Left colon (tissue), 2 donors: ENCODE data around the gene PALM3. TPM values are rescaled to one million over a fixed set of nuclear protein-coding genes. Genes with fewer than 3 reads are reported as not detected.

Experiments used
- ATAC-seq: fragments of 200-7000 bp; cut with Tn5 transposase; one replicate; pipeline ENCODE4 v1.9.1; 2020; ENCODE audit warnings: mild to moderate bottlenecking, moderate library complexity
- DNase-seq, 2 donors: peaks; one replicate each; pipeline ENCODE4 v3.0.0-alpha.2; 2020
- intact Hi-C, 2 donors: fragments of 100-400 bp; cut with DNase I in 1 of 2; cut with micrococcal nuclease in 1 of 2; formaldehyde crosslinking; loops; one replicate each; pipeline versions ENCODE4 v1.11.2 to v1.14.0; 2022; cut with DNase I, micrococcal nuclease
- long read RNA-seq: library from polyadenylated mRNA; unstranded; transcript quantifications from one replicate; pipeline ENCODE4 v2.0.0, GENCODE V29; 2021
- total RNA-seq, 2 donors: library from RNA; stranded (reverse); fragmentation: NEBNext Ultra II Directional; extraction: Animal tissue kit (Norgen Biotek cat#: 25700); gene quantifications; one replicate each; pipeline ENCODE4 v1.2.1, GENCODE V29; 2021
- donor health status: DM: no; HTN: no; CAD: no.
- donor health status: DM: yes; HTN: yes; CAD: no.

The PALM3 gene, protein sequence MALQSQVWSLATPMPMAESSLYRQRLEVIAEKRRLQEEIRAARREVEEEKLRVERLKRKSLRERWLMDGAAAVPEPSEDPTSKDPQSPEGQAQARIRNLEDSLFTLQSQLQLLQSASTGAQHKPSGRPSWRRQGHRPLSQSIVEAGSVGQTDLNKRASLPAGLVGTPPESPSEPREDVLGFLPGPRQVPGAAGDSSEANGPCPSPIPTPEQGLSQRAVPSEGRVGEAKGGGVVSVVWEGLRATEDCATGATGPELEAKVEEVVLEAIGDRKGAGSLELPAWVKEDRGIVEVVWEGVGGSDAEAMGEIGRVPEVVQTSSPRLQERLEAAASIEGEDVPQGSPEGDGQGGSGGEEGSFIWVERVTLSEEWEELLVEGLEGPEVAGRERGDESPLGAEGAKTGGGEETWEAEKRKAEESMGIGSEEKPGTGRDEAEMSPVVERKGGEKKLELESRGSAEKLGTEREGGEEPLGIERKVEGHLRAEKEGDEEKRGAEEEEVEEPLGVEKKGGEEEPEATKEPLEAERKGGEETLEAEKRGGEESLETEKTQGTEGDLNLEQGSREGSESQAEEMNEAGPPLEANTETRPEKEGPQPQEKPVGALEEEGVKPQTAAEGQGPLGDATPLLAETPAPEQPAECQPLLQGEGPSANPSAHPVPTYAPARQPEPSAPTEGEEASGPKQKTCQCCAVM
- under 1 TPM; 0.59 to 0.79 TPM for total RNA-seq
- long read RNA-seq, result 0 reads

DNA sequence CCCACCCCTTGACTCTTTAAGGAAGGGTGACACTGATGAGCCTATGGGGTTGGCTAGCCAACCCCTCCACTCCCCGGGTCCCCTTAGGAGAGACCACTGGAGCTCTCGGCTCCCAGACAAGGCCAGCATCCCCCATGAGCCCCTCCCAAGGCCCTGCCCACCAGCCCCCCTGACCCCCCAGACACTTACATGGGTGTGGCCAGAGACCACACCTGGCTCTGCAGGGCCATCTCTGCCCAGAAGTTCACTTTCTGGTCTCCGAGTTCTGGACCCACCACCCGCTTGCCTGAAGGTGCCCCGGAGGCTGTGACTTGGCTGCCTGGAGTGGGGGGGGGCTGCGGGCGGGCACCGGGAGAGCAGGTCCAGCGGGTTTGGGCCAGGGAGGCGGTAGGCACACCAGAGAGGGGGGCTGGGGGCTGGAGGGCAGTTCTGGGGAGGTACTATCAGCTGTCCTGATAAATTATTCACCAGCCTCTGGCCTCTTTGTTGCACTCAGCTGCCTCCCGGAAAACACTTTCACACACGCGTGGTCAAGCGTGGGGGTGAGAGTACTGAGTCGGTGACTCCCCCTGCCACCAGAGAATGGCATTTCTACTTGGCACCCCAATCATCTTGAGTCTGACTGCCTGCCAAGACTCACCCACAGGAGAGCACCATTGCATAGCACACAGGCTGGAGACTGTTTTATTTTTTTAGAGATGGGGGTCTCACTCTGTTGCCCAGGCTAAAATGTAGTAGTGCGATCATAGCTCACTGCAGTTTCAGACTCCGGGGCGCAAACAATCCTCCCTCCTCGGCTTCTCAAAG, at the start of gene PALM3:
Gene PALM3 (minus strand): TSS at position 326 of the 807 bp plus-strand sequence. CDS start 96 bp downstream, at position 230.
- intact Hi-C loops, result no loop called here
- no peak for DNase-seq
- ATAC-seq, result peak; percentile 58

DNA sequence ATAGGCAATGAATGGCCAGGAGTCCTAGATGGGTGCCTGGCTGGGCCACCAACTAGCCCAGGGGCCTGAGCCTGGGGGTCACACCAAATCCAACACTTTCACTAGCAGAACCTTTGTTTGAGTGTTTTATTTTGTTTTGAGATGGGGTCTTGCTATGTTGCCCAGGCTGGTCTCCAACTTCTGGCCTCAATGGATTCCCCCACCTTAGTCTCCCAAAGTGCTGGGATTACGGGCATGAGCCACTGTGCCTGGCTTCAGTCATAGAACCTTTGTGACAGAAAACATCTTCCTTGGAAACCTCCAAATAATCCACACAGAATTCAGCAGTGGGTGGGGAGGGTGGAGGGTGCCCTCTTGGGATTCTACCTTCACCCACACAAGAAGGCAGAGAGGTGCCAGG, 49.6 kb upstream of the PALM3 start:
- intact Hi-C loops, result no loop called here
- DNase-seq (no peak), ATAC-seq (no peak)

DNA sequence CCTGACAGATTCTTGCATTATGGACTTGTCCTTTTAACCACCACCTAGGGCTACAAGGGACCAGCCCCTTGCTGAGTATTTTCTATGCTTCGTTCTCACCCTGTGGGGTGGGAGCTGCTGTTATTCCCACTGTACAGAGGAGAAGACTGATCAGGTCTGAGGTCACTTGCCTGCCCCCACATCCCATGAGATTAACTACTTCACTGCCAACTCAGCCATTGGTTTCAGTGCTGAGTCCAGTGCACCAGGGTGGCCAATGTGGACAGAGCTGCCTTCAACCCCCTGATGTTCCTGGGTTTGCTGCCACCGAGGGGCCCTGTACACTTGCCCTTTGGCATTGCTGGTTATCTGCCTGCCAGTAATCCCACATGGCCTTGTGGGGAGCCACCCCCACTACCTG, 48.8 kb upstream of the PALM3 start:
- ATAC-seq, result no peak
- no peak for DNase-seq

DNA sequence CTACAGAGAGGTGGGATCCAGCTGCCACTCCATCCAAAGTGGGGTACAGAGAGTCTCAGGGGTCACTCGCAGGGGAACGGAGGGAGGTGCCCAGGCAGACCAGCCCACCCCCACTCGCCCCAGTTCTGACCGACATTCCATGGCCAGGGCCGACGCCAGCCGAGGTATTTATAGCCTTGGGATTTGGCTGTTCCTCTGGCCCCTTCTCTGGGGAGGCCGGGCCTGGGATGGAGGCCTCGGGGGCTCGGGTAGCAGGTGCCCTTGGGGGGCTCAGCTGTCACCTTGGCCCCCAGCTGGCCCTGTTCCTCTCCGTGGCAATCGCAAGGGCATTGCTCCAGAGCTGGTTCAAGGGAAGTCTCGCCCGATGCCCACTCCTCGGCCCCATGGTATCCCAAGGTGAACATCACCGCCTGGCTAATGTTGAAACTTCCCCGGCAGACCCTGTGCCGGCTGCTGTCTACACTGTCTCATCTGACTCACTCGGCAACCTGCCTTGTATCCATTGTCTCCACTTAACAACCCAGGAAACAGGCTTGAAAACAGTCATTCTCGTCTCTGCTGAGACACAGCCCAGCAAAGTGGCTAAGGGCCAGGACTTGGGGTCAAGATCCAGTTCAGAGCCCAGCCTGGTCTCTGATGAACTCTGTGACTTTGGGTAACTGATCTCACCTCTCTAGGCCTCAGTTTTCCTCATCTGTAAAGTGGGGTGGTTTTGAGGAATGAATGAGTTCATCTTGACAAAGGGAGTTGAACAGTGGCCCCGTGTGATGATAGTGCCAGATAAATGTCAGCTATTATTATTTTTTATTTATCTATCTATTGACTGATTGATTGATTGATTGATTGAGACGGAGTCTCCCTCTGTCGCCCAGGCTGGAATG, 45.9 kb upstream of the PALM3 start:
- intact Hi-C loops, result no loop called here
- DNase-seq, result no peak
- ATAC-seq, result peak; percentile 28

More for the DNA sequence above, 48.8 kb upstream of the PALM3 start:
- intact Hi-C loops, result no loop called here

DNA sequence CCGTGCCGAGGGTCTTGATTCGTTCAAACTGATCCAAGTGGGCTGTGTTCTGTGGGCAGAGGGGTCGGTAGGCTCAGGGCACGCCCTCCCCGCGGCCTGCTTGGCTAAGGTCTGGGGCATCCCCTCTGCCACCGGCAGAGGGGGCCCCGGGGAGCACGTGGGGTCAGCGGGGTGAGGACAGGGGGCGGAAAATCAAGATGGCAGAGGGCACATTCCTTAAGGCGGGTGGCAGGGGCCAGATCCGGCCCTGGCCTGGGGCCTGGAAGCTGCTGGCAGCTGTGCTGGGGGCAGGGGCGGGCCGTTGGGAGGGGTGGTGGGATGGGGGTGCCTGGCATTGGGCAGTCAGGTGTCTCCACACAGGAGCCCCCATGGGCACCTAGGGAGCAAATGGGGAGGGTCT, 45.0 kb upstream of the PALM3 start:
- DNase-seq (no peak), ATAC-seq (no peak)

DNA sequence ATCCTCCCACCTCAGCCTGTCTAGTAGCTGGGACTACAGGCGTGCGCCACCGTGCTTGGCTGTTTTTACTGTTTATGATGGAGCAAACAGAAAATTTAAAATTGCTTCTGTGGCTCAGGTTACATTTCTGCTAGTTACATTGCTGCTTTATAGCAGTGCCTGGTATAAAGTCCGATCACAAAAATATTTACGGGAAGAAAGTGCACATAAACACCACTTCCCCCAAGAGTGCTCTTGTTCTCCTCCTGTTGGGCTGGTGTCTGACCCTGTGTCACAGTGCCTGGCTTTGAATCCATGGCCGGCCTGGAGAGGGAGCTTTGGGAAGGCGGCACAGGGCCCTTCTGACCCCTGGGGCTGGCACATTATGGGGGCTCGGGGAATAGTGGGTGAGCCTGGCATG, 43.8 kb upstream of the PALM3 start:
- DNase-seq (peak in 1 of 2 donors; percentile 48), ATAC-seq (peak; percentile 92)
- intact Hi-C loops, result no loop called here

More for the DNA sequence above, 45.0 kb upstream of the PALM3 start:
- intact Hi-C loops, result no loop called here

DNA sequence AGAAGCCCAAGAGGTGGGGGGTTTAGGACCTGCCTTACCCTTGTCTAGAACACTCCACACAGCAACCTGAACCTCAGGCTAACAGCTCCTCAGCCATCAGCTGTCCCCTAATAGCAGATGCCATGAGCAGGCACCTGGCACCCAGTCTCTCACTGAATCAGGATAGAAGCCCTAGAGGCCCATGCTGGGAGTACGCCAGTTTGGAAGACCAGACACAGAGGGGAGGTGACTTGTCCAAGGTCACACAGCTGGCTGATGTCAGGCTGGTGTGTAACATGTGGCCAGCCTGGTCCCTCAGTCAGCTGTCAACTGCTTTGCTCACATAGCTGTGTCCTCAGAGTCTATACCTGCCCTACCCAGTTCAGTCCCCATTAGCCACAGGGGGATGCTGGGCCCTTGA, 41.4 kb upstream of the PALM3 start:
- no peak for DNase-seq
- intact Hi-C loops, result no loop called here
- ATAC-seq, result no peak

DNA sequence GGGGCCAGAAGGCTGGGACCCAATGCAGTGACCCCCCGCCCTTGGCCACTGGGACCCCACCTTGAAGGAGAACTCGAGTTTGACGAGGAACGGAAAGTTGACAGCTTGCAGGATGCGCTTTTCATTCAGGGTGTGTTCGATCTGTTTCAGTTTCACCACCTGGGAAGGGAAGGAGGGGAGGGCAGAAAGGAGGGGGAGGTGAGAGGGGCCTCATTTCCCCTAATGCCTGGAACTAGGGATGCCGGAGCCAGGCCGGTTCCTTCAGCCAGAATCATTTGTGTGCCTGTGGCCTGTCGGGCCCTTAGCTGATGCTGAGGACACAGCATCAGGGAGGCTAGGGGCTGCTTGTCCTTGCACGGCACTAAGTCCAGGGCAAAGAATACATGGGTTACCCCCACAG, 40.9 kb upstream of the PALM3 start:
- DNase-seq (no peak), ATAC-seq (no peak)
- intact Hi-C loops, result no loop called here

DNA sequence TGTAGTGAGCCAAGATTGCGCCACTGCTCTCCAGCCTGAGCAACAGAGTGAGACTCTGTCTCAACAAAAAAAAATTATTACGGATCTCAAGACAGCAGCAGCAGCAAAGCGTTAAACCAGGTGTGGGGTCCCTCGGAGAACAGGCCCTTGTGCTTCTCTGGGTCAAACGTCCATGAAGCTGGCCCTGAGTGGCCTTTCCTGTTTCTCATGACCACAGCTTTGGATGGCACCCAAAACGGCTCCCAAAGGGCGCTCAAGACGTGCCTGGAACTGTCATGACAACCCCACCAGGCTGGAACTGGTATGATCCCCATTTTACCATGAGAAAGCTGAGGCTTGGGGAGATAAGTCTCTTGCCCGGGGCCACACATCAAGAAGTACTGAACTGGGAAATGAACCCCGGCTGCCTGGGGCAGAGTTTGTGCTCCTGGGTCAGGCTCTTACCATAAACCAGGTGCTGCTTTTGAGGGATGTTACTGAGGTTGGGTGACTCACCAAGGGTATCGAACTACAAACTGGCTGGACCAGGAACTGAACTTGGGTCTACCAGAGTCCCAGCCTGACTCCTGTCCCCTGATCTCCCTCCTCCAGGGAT, 40.3 kb upstream of the PALM3 start:
- intact Hi-C loops, result no loop called here
- ATAC-seq (no peak), DNase-seq (no peak)

DNA sequence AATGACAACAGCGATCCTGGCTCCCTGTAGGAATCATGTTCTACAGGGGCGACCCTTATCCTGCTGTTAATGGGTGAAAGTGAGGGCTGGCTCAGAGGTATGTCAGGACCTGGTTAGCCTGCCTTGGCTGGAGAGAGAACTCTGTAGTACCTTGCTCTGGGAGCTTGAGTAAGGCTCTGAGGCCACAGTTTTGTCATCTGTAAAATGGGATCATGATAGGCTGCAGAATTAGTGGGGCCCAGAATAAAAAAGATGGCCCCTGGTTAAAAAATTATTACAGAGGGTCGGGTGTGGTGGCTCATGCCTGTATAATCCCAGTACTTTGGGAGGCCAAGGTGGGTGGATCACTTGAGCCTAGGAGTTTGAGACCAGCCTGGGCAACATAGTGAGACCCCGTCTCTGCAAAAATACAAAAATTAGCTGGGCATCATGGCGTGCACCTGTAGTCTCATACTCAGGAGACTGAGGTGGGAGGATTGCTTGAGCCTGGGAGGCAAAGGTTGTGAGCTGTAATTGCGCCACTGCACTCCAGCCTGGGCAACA, 39.2 kb upstream of the PALM3 start:
- ATAC-seq (no peak), DNase-seq (no peak)
- intact Hi-C loops, result no loop called here

DNA sequence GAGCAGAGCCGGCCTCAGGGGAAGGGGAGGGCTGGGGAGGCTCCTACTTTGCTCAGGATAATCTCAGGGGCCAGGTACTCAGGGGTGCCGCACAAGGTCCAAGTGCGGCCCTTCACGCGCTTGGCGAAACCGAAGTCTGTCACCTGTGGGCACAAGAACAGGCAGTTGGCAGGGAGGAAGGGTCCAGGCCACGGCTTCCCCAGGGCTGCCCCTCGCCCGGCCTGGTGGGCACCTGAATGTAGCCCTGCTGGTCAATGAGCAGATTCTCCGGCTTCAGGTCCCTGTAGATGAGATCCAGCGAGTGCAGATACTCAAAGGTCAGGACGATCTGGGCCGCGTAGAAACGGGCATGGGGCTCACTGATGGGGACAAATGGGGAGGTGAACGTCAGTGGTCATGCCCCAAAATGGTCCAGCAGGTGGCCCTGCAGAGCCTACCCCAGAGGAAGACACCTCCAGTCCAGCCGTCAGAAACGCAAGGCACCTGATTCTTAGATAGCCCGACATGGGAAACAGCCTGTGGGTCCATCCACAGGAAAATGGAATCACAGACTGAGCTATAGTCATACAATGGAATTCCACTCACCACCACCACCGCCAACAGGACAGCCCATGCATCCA, 35.8 kb upstream of the PALM3 start:
- ATAC-seq (peak; percentile 30), DNase-seq (no peak)
- intact Hi-C loops, result no loop called here

DNA sequence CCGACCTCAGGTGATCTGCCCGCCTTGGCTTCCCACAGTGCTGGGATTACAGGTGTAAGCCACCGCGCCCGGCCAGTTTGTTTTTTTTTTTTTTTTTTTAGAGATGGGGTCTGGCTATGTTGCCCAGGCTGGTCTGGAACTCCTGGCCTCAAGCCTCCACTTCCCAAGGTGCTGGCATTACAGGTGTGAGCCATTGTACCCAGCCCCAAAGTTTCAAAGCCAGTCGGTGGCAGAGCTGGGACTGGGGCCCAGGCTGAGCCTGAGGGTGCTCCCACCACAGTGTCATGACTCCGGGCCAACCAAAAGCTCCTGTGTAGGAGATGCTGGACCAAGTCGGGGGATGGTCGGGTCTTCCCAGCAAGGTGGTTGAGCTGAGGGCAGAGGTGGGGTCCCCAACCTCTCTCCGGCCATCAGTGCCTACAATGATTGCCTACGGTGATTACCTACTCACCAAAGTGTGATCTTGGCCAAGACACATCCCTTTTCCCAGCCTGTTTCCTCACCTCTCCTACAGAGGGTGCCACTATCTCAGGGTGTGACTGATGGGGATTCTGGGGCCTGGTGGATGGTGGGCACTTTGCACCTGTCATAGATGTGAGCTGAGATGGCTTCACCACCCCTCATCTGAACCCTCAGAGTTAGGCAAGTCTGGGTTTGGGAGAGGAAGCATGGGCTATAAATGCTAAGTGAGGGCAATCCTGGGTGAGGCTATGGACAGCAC, 34.6 kb upstream of the PALM3 start:
- ATAC-seq (no peak), DNase-seq (no peak)
- intact Hi-C loops, result no loop called here

DNA sequence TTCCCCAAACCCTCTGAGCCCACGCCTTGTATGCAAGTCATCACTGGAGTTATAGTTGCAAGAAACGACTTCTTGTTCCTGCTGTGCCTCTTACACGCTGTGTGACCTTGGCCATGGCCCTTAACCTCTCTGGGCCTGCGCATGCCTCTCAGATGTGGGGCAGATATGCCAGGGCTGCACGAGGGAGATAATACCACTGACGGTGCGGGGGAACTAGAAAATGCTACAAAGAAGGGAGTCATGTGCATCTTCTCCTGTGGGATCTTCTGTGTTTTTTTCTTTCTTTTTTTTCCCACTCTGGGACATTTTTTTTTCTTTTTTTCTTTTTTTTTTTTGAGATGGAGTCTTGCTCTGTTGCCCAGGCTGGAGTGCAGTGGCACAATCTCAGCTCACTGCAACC, 33.0 kb upstream of the PALM3 start:
- intact Hi-C loops, result no loop called here
- ATAC-seq (no peak), DNase-seq (no peak)

DNA sequence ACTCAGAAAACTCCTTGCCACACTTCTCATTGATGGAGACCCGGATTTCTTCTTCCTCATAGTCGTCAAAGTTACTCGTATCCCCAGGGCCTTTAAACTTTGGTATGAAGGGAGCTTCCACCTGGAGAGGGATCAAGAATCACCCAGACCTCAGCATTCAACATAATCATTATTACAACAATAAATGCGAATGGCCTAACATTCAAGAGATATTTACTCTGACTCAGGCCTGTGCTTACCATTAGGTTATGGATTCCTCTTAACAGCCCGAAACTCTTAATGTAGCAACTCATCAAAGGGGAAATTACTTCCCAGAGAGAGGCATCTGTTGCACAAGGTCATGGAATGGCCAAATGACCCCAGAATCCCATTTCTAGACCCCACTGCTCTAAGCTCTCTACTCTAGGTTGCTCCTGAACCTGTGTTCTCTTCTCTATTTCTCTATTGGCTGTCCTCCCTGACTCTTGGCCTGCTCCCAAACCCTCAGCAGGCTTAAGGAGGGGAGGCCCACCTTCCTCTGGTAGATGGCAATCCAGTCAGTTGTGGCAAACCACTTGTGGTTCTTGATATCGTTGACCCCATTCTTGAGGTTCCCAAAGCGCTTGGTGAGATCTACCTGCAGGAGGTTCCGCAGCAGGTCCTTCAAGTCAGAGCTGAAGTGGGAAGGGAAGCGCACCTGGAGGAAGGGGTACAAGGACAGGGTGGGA, 31.4 kb upstream of the PALM3 start:
- DNase-seq, result no peak
- intact Hi-C loops, result no loop called here
- no peak for ATAC-seq

DNA sequence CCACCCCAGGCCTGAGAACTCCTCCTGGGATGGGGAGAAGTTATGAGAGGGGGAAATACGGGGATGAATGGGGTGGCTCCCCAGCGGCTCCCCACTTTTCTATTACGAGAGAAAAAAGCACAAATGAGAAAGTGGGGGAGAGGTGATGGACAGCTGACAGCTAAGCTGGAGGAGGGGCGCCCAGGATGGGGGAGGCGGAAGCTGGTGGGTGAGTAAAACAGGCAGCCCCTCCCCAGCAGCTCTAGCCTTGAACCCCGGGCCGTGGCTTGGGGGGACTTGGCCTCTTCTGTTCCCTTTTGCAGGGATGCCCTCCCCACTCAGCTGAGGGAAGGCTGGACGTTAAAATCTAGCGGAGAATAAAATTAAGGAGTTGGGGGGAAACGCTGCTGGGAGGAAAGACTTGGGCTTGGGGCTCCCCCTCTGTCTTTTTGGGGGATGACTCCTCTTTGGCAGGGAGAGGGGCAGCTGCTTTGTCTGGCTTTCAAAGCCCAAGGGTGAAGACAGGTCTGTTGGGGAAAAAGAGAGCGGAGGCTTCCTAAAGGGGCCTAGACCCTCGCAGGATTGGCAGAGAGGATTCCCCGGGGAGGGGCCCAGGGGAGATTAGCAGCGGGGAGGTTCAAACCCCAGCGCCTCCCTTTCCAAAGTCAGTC, 30.1 kb upstream of the PALM3 start:
- DNase-seq, result peak in 1 of 2 donors; percentile 70
- intact Hi-C loops, result no loop called here

More for the DNA sequence above, 30.1 kb upstream of the PALM3 start:
- ATAC-seq, result no peak
